ENCODE results near the gene EIF3K. TPM values are rescaled to one million over a fixed set of nuclear protein-coding genes. Genes with fewer than 3 reads are reported as not detected.

The EIF3K gene
- total and polyA plus RNA-seq, 2 of the 13 experiments (the other 11 are each of a cell fraction or from before 2014, with no cell fraction given): 179 to 258 TPM

DNA sequence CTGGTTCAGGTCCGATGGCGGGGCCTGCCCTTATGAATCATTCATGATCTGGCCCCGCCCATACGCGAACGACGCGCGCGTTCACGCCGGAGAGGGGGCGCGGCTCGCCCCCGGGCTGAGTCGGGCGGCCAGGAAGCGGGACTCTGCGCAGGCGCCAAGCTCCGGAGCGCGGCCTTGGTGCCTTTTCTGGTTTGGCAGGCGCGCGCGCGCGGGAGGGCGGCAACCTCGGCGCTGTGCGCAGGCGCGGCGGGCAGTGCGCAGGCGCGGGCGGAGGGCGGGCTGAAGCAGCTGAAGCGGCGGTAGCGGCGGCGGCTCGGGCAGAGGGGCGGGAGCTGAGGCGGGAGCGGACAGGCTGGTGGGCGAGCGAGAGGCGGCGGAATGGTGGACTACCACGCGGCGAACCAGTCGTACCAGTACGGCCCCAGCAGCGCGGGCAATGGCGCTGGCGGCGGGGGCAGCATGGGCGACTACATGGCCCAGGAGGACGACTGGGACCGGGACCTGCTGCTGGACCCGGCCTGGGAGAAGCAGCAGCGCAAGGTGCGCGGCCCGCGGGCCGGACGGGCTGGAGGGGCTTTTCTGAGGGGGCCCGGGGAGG, 28.5 kb downstream of the EIF3K start, which contains the start of gene ACTN4 (continued):
- peak; percentile 86 for TF ChIP-seq TEAD3 (CRISPR knock-in tag; optimal IDR thresholded peaks at IDR 0.05; ENCODE audit: borderline replicate concordance)
- TF ChIP-seq FOXM1 (CRISPR knock-in tag; IDR thresholded peaks at IDR 0.05): no peak
- TF ChIP-seq SRSF1 (optimal IDR thresholded peaks at IDR 0.05; ENCODE audit: low read depth, low read length): no peak
- 0 out of 2 replicates have a peak, but pooled peaks have one; percentile 37 for TF ChIP-seq NFKB2 (CRISPR knock-in tag; IDR thresholded peaks at IDR 0.05; ENCODE audit: borderline replicate concordance)
- TF ChIP-seq ZNF335 (CRISPR knock-in tag; IDR thresholded peaks at IDR 0.05): no peak
- TF ChIP-seq, protein P1, sequence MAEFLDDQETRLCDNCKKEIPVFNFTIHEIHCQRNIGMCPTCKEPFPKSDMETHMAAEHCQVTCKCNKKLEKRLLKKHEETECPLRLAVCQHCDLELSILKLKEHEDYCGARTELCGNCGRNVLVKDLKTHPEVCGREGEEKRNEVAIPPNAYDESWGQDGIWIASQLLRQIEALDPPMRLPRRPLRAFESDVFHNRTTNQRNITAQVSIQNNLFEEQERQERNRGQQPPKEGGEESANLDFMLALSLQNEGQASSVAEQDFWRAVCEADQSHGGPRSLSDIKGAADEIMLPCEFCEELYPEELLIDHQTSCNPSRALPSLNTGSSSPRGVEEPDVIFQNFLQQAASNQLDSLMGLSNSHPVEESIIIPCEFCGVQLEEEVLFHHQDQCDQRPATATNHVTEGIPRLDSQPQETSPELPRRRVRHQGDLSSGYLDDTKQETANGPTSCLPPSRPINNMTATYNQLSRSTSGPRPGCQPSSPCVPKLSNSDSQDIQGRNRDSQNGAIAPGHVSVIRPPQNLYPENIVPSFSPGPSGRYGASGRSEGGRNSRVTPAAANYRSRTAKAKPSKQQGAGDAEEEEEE (CRISPR knock-in tag; IDR thresholded peaks at IDR 0.05; ENCODE audit: borderline replicate concordance): no peak
- peak; percentile 67; the same call in 1 of the 2 replicates for TF ChIP-seq GATA4 (IDR thresholded peaks at IDR 0.05; ENCODE audit: borderline replicate concordance, low read depth)
- TF ChIP-seq GABPA (IDR thresholded peaks at IDR 0.05; ENCODE audit: low read depth, low read length): no peak
- no peak for TF ChIP-seq GABPA (CRISPR knock-in tag; IDR thresholded peaks at IDR 0.05; ENCODE audit: low read depth)
- peak; percentile 97 for TF ChIP-seq ZSCAN22 (CRISPR knock-in tag; IDR thresholded peaks at IDR 0.05)
- TF ChIP-seq SSRP1 (CRISPR knock-in tag; IDR thresholded peaks at IDR 0.05): no peak
- TF ChIP-seq, protein P2, sequence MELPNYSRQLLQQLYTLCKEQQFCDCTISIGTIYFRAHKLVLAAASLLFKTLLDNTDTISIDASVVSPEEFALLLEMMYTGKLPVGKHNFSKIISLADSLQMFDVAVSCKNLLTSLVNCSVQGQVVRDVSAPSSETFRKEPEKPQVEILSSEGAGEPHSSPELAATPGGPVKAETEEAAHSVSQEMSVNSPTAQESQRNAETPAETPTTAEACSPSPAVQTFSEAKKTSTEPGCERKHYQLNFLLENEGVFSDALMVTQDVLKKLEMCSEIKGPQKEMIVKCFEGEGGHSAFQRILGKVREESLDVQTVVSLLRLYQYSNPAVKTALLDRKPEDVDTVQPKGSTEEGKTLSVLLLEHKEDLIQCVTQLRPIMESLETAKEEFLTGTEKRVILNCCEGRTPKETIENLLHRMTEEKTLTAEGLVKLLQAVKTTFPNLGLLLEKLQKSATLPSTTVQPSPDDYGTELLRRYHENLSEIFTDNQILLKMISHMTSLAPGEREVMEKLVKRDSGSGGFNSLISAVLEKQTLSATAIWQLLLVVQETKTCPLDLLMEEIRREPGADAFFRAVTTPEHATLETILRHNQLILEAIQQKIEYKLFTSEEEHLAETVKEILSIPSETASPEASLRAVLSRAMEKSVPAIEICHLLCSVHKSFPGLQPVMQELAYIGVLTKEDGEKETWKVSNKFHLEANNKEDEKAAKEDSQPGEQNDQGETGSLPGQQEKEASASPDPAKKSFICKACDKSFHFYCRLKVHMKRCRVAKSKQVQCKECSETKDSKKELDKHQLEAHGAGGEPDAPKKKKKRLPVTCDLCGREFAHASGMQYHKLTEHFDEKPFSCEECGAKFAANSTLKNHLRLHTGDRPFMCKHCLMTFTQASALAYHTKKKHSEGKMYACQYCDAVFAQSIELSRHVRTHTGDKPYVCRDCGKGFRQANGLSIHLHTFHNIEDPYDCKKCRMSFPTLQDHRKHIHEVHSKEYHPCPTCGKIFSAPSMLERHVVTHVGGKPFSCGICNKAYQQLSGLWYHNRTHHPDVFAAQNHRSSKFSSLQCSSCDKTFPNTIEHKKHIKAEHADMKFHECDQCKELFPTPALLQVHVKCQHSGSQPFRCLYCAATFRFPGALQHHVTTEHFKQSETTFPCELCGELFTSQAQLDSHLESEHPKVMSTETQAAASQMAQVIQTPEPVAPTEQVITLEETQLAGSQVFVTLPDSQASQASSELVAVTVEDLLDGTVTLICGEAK (IDR thresholded peaks at IDR 0.05): no peak
- TF ChIP-seq, protein P2 (CRISPR knock-in tag; IDR thresholded peaks at IDR 0.05): 0 out of 2 replicates have a peak, but pooled peaks have one; percentile 24
- peak; percentile 60; the same call in 1 of the 2 replicates for TF ChIP-seq GZF1 (CRISPR knock-in tag; IDR thresholded peaks at IDR 0.05)

All from HepG2 (cell line).